ENCODE data around the gene COMT.

DNA sequence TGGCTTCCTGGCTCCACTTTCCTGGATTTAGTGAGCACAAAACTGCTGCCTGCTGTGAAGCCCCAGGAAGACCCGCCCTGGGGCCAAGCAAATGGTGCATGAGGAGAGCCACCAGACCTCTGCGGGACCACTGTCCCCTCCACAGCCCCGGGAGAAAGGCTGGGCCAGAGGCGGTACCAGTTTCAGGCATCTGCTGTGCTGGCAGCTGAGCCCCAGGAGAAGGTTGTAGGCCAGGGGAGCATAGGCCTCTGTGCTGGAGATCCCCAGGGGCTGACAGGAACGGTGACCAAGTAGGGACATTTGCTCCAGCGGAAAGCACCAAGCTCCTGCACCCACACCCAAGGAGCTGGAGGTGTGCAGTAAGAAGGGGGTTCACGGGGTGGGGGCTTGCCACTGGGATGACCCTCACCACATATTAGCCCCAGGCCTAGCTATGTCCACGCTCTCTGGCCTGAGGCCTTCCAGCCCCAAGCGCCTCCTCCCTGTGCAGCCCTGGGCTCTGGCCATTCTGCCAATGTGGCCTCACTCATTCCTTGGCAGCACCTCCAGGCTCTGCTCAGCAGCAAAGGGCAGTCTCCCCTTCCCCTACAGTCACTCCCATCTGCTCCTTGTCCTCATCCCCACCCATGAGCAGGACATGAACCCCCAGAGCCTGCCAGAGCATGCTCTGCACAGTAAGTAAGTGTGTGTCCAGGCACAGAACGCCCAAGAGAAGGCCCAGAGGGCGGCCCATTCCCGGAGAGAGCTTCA, 24.0 kb upstream of the COMT start:
- TF ChIP-seq, protein P1, sequence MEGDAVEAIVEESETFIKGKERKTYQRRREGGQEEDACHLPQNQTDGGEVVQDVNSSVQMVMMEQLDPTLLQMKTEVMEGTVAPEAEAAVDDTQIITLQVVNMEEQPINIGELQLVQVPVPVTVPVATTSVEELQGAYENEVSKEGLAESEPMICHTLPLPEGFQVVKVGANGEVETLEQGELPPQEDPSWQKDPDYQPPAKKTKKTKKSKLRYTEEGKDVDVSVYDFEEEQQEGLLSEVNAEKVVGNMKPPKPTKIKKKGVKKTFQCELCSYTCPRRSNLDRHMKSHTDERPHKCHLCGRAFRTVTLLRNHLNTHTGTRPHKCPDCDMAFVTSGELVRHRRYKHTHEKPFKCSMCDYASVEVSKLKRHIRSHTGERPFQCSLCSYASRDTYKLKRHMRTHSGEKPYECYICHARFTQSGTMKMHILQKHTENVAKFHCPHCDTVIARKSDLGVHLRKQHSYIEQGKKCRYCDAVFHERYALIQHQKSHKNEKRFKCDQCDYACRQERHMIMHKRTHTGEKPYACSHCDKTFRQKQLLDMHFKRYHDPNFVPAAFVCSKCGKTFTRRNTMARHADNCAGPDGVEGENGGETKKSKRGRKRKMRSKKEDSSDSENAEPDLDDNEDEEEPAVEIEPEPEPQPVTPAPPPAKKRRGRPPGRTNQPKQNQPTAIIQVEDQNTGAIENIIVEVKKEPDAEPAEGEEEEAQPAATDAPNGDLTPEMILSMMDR (IDR thresholded peaks at IDR 0.05; ENCODE audit: insufficient read depth, low read length): no peak
- TF ChIP-seq POLR2AphosphoS5 (IDR thresholded peaks at IDR 0.05; ENCODE audit: low read depth) (no peak), SPI1 (IDR thresholded peaks at IDR 0.05; ENCODE audit: borderline replicate concordance, low read depth) (no peak), GABPA (IDR thresholded peaks at IDR 0.05; ENCODE audit: low read depth) (no peak)
- TF ChIP-seq, protein P2, sequence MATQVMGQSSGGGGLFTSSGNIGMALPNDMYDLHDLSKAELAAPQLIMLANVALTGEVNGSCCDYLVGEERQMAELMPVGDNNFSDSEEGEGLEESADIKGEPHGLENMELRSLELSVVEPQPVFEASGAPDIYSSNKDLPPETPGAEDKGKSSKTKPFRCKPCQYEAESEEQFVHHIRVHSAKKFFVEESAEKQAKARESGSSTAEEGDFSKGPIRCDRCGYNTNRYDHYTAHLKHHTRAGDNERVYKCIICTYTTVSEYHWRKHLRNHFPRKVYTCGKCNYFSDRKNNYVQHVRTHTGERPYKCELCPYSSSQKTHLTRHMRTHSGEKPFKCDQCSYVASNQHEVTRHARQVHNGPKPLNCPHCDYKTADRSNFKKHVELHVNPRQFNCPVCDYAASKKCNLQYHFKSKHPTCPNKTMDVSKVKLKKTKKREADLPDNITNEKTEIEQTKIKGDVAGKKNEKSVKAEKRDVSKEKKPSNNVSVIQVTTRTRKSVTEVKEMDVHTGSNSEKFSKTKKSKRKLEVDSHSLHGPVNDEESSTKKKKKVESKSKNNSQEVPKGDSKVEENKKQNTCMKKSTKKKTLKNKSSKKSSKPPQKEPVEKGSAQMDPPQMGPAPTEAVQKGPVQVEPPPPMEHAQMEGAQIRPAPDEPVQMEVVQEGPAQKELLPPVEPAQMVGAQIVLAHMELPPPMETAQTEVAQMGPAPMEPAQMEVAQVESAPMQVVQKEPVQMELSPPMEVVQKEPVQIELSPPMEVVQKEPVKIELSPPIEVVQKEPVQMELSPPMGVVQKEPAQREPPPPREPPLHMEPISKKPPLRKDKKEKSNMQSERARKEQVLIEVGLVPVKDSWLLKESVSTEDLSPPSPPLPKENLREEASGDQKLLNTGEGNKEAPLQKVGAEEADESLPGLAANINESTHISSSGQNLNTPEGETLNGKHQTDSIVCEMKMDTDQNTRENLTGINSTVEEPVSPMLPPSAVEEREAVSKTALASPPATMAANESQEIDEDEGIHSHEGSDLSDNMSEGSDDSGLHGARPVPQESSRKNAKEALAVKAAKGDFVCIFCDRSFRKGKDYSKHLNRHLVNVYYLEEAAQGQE (IDR thresholded peaks at IDR 0.05; ENCODE audit: insufficient replicate concordance, low read depth): no peak

Measured in HL-60 (cell line).